ENCODE measurements around the gene CNTN1.

CNTN1 gene

GRCh38 chr12:40917561-40917960 is 225.3 kb downstream of the CNTN1 start:
- H3K36me3 ChIP-seq (replicated peaks): no peaks in the 10 kb centered on the region
- no peak for DNase-seq
- H3K4me3 ChIP-seq (ENCODE audit: low read depth, low read length): no peak overlapping the region
- TF ChIP-seq CTCF (IDR thresholded peaks at IDR 0.05; ENCODE audit: low read depth, low read length, missing control alignments): no peak
- H3K27ac ChIP-seq: no peak overlapping the region
- in situ Hi-C loops (cut with HindIII; ENCODE audit: low pct_ligation_motif_present, low sequenced_read_pairs): no loop called here
- no peaks in the 10 kb centered on the region for H3K27me3 ChIP-seq (replicated peaks)

DNA sequence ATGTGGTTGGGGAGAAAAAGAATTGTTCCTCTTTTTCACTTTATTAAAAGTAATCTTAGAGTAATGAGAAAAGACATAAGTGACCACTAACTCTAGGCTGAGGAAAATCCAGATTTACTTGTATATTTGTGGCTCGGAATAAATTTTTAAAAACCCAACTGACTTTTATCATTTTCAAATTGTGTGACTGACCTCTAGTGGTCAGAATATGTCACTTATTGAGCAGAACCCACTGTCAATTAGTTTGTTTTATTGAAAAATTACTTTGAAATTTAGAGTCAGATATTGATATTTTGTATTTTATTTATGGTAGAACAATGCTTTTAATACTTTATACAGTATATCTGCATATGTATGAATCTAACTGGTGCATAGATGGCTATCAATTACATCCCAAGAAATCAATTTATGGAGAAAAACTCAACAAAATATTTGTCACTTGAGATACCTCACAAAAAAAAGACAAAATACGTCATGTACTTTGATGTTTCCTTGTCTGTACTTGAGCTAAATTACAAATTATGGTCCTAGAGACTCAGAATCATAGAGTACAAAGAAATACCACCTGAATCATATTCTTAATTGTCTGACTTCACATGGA is 229.4 kb downstream of the CNTN1 start:
- in situ Hi-C loops (cut with HindIII; ENCODE audit: low pct_ligation_motif_present, low sequenced_read_pairs): no loop called here
- Histone ChIP-seq H3K36me3 (replicated peaks) (no peaks in the 10 kb centered on the region), H3K4me3 (ENCODE audit: low read depth, low read length) (no peak overlapping the region), H3K27me3 (replicated peaks) (no peaks in the 10 kb centered on the region), H3K27ac (no peak overlapping the region)
- no peak for DNase-seq
- TF ChIP-seq CTCF (IDR thresholded peaks at IDR 0.05; ENCODE audit: low read depth, low read length, missing control alignments): peak; percentile 48

GRCh38 chr12:40937891-40938290 is 245.7 kb downstream of the CNTN1 start:
- no peak for DNase-seq
- H3K4me3 ChIP-seq (ENCODE audit: low read depth, low read length): no peak overlapping the region
- H3K36me3 ChIP-seq (replicated peaks): no peaks in the 10 kb centered on the region
- TF ChIP-seq CTCF (IDR thresholded peaks at IDR 0.05; ENCODE audit: low read depth, low read length, missing control alignments): no peak
- no peaks in the 10 kb centered on the region for H3K27me3 ChIP-seq (replicated peaks)
- H3K27ac ChIP-seq: no peak overlapping the region
- in situ Hi-C loops (cut with HindIII; ENCODE audit: low pct_ligation_motif_present, low sequenced_read_pairs): no loop called here

GRCh38 chr12:40942326-40942725 is 250.1 kb downstream of the CNTN1 start:
- Histone ChIP-seq H3K27ac (no peak overlapping the region), H3K36me3 (replicated peaks) (no peaks in the 10 kb centered on the region), H3K4me3 (ENCODE audit: low read depth, low read length) (no peak overlapping the region), H3K27me3 (replicated peaks) (no peaks in the 10 kb centered on the region)
- DNase-seq: peak; percentile 55
- no peak for TF ChIP-seq CTCF (IDR thresholded peaks at IDR 0.05; ENCODE audit: low read depth, low read length, missing control alignments)
- in situ Hi-C loops (cut with HindIII; ENCODE audit: low pct_ligation_motif_present, low sequenced_read_pairs): no loop called here

DNA sequence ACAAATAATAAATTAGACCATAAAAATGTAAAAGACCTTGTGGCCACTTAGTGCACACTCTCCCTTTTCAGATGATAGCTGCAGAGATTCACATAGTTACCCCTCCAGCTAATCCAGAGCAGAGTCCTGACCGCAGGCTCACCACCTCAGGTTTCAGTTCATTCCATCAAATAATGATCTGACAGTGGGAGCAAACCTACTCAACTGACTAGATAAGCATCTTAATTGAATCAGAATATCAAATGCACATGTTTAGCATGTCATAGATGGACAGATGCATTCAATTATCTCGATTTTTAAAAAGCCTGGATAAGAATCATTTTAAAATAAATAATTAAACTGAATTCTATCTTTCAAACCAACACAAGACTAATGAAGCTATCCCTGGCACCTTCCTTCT is 253.5 kb downstream of the CNTN1 start:
- Histone ChIP-seq H3K27me3 (replicated peaks) (no peaks in the 10 kb centered on the region), H3K36me3 (replicated peaks) (no peaks in the 10 kb centered on the region), H3K4me3 (ENCODE audit: low read depth, low read length) (no peak overlapping the region), H3K27ac (no peak overlapping the region)
- TF ChIP-seq CTCF (IDR thresholded peaks at IDR 0.05; ENCODE audit: low read depth, low read length, missing control alignments): no peak
- in situ Hi-C loops (cut with HindIII; ENCODE audit: low pct_ligation_motif_present, low sequenced_read_pairs): no loop called here
- DNase-seq: no peak

- no peak overlapping the region for H3K27ac ChIP-seq
- H3K36me3 ChIP-seq (replicated peaks): no peaks in the 10 kb centered on the region
- H3K4me3 ChIP-seq (ENCODE audit: low read depth, low read length): no peak overlapping the region
- H3K27me3 ChIP-seq (replicated peaks): no peaks in the 10 kb centered on the region
- in situ Hi-C loops (cut with HindIII; ENCODE audit: low pct_ligation_motif_present, low sequenced_read_pairs): no loop called here
- DNase-seq: no peak
- peak; percentile 24 for TF ChIP-seq CTCF (IDR thresholded peaks at IDR 0.05; ENCODE audit: low read depth, low read length, missing control alignments)
Measured at GRCh38 chr12:40946612-40947194, 254.5 kb downstream of the CNTN1 start.
